Psoas muscle (tissue), 8 donors: ENCODE measurements around the gene ACSL6. TPM values are rescaled to one million over a fixed set of nuclear protein-coding genes. Genes with fewer than 3 reads are reported as not detected.

Source experiments
- ATAC-seq, 4 donors: fragments of 200-7000 bp; cut with Tn5 transposase; one replicate each; pipeline ENCODE4 v1.9.1; 2020; ENCODE audit warnings: moderate library complexity in 3 of 4, mild to moderate bottlenecking in 2 of 4
- DNase-seq, 2 donors: peaks; one replicate each; pipeline ENCODE4 v3.0.0-alpha.2; 2020
- H3K27ac ChIP-seq: fragments of 200-600 bp; one replicate; pipeline ENCODE4 v1.8.0; 2022
- H3K27me3 ChIP-seq, 3 donors: fragments of 200-600 bp in 1 of 3; one replicate each; pipeline versions ENCODE4 v1.6.1 to v1.8.0; 2013 to 2022; ENCODE audit warnings: low read length in 2 of 3, mild to moderate bottlenecking in 2 of 3, moderate library complexity in 1 of 3; ENCODE audit not compliant: insufficient read depth in 3 of 3
- H3K36me3 ChIP-seq, 2 donors: fragments of 200-600 bp in 1 of 2; one replicate each; pipeline versions ENCODE4 v1.6.1 to v1.8.0; 2013 to 2022; ENCODE audit warnings: low read depth in 1 of 2, mild to moderate bottlenecking in 1 of 2, moderate library complexity in 1 of 2; ENCODE audit not compliant: insufficient read depth in 1 of 2
- H3K4me1 ChIP-seq: fragments of 200-600 bp; one replicate; pipeline ENCODE4 v1.8.0; 2022
- H3K4me3 ChIP-seq: fragments of 200-600 bp; one replicate; pipeline ENCODE4 v1.8.0; 2022; ENCODE audit warnings: mild to moderate bottlenecking
- H3K9me3 ChIP-seq: fragments of 200-600 bp; one replicate; pipeline ENCODE4 v1.8.0; 2022
- CTCF ChIP-seq: fragments of 200-600 bp; IDR thresholded peaks from one replicate; pipeline ENCODE4 v1.8.0; 2022; ENCODE audit warnings: antibody characterized with exemption
- WGBS, 3 donors: extraction: QIAGEN DNeasy Blood & Tissue Kit; methylation state at CpG; one replicate each; pipeline versions ENCODE4 v1.1.6 to v1.1.7; 2013; 5-methylcytosine and 5-hydroxymethylcytosine counted together
- intact Hi-C, 2 donors: fragments of 100-400 bp; cut with DNase I; formaldehyde crosslinking; loops; one replicate each; pipeline versions ENCODE4 v1.11.0 to v1.14.2; 2022
- long read RNA-seq, 2 donors: library from polyadenylated mRNA; unstranded; transcript quantifications; one replicate each; pipeline ENCODE4 v2.0.0, GENCODE V29; 2021
- polyA plus RNA-seq, 3 donors: library from polyadenylated mRNA; stranded (reverse); fragments of 200-250 nt; gene quantifications; one replicate each; pipeline ENCODE4 v1.2.3, GENCODE V29; 2013
- total RNA-seq, 4 donors: library from RNA; stranded (reverse); fragmentation: NEBNext Ultra II Directional in 2 of 4; extraction: Animal tissue kit (Norgen Biotek cat#: 25700) in 2 of 4; gene quantifications; one replicate each; pipeline versions ENCODE4 v1.2.1 to v1.2.4, GENCODE V29; 2021 to 2023
- donor health status: healthy with polysubstance abuse.
- donor health status: DM: no; HTN: no; CAD: no; lungs with moderate emphysema.
- donor health status: Bipolar disorder and iron deficiency.
- donor health status: healthy.
- donor health status: DM: yes; HTN: yes; CAD: no.
- donor health status: DM: no; HTN: no; CAD: no.
- donor health status: DM: no; HTN: no; CAD: no.
- donor health status: DM: yes; HTN: yes; CAD: no.

ACSL6 gene
- total RNA-seq (1 to 10 TPM in 2 of 4 donors, under 1 TPM in 2; 0.52 to 2.2 (median 0.81) TPM), polyA plus RNA-seq (under 1 TPM; 0.12 to 0.46 (median 0.13) TPM)
- long read RNA-seq, donor 1 = 0 reads
- long read RNA-seq, donor 2 = 0 reads

GRCh38 chr5:132011622-132012343, at the start of gene ACSL6:
ACSL6 (minus strand) TSS chr5:132011658; CDS start chr5:132011553, 105 bp downstream.
- peak; percentile 43 to 75 for DNase-seq
- Histone ChIP-seq H3K4me1 (peaks cover 27% of the 10 kb centered on the region), H3K27me3 (no peaks in the 10 kb centered on the region), H3K9me3 (no peaks in the 10 kb centered on the region), H3K36me3 (no peaks in the 10 kb centered on the region), H3K4me3 (peak within 1 kb of the TSS; percentile 79), H3K27ac (no peak within 1 kb of the TSS)
- ATAC-seq = peak; percentile 46 to 79 (median 58)
- WGBS, 3 donors = 3 to 7% (median 4%) methylated on average over 40 to 63 of the region's 63 CpGs
- no peak for TF ChIP-seq CTCF
- intact Hi-C loops = no loop called here

GRCh38 chr5:132060501-132061161, 49.2 kb upstream of the ACSL6 start, which contains the start of gene IL3:
IL3 (plus strand) TSS chr5:132060655; CDS start chr5:132060707, 52 bp downstream.
- H3K27ac ChIP-seq = no peak within 1 kb of the TSS
- no peaks in the 10 kb centered on the region for H3K27me3 ChIP-seq
- H3K36me3 ChIP-seq = no peaks in the 10 kb centered on the region
- no peaks in the 10 kb centered on the region for H3K9me3 ChIP-seq
- ATAC-seq (no peak), DNase-seq (no peak)
- H3K4me3 ChIP-seq = no peak within 1 kb of the TSS
- WGBS, 3 donors = 91 to 93% (median 92%) methylated on average over 16 of the region's 16 CpGs
- intact Hi-C loops = loop anchor here in 1 of 2 donors (5.0 to 10.0 kb wide), 3 partner anchors 124 to 468 kb away; no protein-coding TSS in a partner anchor
- TF ChIP-seq CTCF = no peak
- H3K4me1 ChIP-seq = no peaks in the 10 kb centered on the region

- Histone ChIP-seq H3K4me3 (no peak overlapping the region), H3K4me1 (no peaks in the 10 kb centered on the region), H3K9me3 (no peaks in the 10 kb centered on the region), H3K27ac (no peak overlapping the region), H3K36me3 (no peaks in the 10 kb centered on the region), H3K27me3 (no peaks in the 10 kb centered on the region)
- no peak for TF ChIP-seq CTCF
- DNase-seq = peak in 1 of 2 donors; percentile 34
- no peak for ATAC-seq
- 86% methylated on average over 13 of the region's 13 CpGs for WGBS, 3 donors
- intact Hi-C loops = loop anchor here in 1 of 2 donors (5.0 to 10.0 kb wide), 3 partner anchors 125 to 468 kb away; no protein-coding TSS in a partner anchor
Measured at GRCh38 chr5:132059696-132060500, 48.4 kb upstream of the ACSL6 start.

- DNase-seq (peak in 1 of 2 donors; percentile 15), ATAC-seq (no peak)
- intact Hi-C loops = no loop called here
- Histone ChIP-seq H3K27ac (no peak overlapping the region), H3K27me3 (no peaks in the 10 kb centered on the region), H3K36me3 (no peaks in the 10 kb centered on the region), H3K4me3 (no peak overlapping the region), H3K4me1 (no peaks in the 10 kb centered on the region), H3K9me3 (no peaks in the 10 kb centered on the region)
- WGBS, 3 donors = 74 to 84% (median 78%) methylated on average over 9 of the region's 9 CpGs
- TF ChIP-seq CTCF = no peak
Measured at GRCh38 chr5:132059043-132059695, 47.7 kb upstream of the ACSL6 start.
